Mesenteric fat pad (tissue), 1 donor: ENCODE data around the gene DCHS2. TPM values are rescaled to one million over a fixed set of nuclear protein-coding genes. Genes with fewer than 3 reads are reported as not detected.

Experiments
- DNase-seq: peaks from one replicate; pipeline ENCODE4 v3.0.0-alpha.2; 2020; ENCODE audit warnings: low spot score
- total RNA-seq: library from RNA; stranded (reverse); fragmentation: NEBNext Ultra II Directional; extraction: Animal tissue kit (Norgen Biotek cat#: 25700); gene quantifications from one replicate; pipeline ENCODE4 v1.2.1, GENCODE V29; 2021
- donor health status: DM: yes; HTN: yes; CAD: no.

The DCHS2 gene
- total RNA-seq, 1 donor from 2014 or later, result 0.32 TPM

DNA sequence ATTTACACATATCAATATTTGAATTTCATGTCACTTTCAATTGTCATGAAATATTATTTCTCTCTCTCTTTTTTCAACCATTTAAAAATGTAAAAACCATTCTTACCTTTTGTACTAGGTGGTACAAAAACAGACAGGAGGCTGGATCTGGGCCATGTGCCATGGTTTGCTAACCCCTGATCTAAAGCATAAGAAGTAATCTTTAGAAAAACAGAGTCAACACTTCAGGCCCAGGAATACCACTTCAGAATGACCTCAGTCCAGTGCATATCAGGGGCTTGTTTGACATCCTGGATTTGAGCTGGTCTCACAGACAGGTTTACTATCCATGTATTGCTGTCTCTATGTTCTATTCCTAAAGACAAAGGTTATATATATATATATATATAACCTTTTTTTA lies 102.5 kb downstream of the DCHS2 start:
- DNase-seq, result no peak

DNA sequence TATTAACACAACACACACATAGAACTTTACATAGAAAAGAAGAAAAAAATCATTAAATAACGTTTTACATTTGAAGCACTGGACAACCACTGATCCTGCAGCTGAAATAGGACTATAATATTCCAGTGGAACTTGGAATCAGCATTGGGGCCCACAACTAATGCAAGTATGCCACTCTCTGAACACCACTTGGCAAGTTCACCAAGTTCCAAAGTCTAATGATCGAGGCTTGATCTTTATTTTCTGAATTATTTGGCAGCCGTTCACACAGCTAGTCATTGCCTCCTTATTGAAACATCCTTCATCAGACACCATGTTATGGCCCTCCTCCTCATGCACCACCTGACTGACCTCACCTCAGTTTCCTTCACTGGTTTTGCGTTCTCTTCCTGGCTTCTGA lies 107.6 kb downstream of the DCHS2 start:
- no peak for DNase-seq

GRCh38 chr4:154376486-154376885 lies 115.1 kb downstream of the DCHS2 start:
- DNase-seq, result no peak

DNA sequence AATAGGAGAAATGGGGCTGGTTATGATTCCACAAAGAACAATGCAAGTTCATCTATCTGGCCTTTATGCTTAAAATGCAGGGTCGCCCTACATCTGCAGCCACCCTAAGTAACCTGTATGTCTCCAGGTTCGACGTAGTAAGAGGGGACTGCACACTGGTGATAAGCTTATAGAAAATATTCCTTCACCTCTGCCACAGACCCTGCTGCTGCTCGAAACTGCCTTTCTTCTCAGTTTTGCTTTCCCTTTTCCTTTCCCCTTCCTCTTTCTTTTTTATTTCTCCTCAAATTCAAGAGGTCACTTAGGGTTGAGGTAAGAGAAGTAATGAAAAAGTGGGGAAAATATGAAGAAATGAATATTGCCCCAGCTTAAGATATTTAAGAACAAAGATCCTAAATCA lies 123.5 kb downstream of the DCHS2 start:
- no peak for DNase-seq

DNA sequence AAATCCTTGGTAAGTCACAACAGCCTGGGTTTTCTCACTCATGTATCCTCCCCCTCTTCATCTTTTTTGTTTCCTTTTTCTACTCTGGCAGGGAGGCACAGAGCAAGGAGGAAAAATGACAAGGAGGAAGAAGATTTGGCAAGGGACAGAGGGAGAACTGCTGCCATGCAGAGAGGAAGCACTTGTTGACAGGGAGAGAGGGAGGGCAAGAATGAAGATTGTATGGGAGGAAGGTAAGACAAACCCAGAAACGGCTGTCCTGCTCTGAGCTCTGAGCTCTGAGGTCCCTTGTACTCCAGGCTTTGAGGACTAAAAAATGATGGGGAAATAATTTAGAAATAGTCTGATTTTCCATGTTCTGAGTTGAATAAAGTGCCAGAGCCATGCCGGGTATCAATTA lies 123.9 kb downstream of the DCHS2 start:
- DNase-seq, result no peak

GRCh38 chr4:154366956-154367355 lies 124.6 kb downstream of the DCHS2 start:
- DNase-seq, result no peak

GRCh38 chr4:154364066-154364845 lies 127.3 kb downstream of the DCHS2 start:
- DNase-seq, result no peak

GRCh38 chr4:154361450-154361849 lies 130.1 kb downstream of the DCHS2 start:
- DNase-seq, result no peak

DNA sequence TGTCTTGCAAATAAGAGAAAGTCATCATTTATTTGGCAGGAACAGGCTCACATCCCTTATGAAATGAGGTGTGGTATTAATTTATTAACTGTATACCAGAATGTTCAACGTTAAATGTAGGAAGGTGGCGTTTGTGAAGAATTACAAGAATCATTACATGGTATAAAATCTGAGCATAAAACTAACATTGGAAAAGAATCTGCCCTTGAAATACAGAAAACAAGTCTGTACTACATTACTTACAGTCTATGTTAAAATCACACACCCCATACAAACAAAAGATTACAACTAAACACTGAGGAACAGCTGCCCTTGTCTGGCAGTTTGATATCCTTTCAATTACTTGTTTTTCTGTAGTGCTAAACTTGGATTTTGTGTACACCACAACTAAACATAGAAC lies 131.1 kb downstream of the DCHS2 start:
- DNase-seq, result no peak

- no peak for DNase-seq
These were observed 136.7 kb downstream of the DCHS2 start for GRCh38 chr4:154354883-154355282.

- DNase-seq, result no peak
These were observed 141.8 kb downstream of the DCHS2 start for GRCh38 chr4:154349829-154350228.

GRCh38 chr4:154348657-154349056 lies 142.9 kb downstream of the DCHS2 start:
- DNase-seq, result no peak

DNA sequence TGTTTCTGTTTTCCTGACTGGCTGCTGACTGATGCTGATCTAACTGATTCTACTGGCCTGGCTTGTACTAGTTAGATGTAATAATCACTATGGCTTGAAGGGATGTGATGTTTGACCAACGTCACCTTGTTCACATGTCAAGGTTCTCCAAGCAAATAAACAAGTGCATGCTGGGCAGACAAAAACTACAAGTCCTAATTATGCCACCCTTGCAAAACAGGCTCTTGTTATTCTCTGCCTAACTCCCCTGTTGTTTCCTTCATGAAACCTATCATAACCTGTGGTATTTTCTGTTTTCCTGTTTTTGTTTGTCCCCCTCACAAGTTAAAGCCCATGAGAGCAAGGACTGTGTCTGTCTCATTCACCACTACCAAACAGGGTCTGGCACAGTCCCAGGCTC lies 146.2 kb downstream of the DCHS2 start:
- no peak for DNase-seq

DNA sequence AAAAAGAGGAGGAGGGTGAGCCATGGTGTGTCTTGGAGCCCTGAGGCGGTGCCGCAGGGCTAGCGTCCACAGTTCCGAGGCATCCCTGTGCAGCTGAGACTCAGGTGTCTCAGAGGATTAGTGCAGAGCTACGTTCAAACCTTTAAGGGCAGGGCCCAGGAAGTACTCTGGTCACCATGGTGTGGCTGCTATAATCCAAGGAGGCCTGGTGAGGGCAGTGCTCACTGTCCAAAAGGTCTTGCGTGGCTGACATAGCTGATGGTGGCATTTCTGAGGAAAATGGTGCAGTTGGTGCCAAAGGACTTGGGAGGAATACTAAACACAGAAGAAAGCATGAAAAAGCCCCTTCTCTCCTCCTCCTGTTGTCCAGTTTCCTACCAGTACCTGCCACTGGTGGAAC lies 146.9 kb downstream of the DCHS2 start:
- DNase-seq, result no peak

GRCh38 chr4:154343651-154344050 lies 147.9 kb downstream of the DCHS2 start:
- no peak for DNase-seq

DNA sequence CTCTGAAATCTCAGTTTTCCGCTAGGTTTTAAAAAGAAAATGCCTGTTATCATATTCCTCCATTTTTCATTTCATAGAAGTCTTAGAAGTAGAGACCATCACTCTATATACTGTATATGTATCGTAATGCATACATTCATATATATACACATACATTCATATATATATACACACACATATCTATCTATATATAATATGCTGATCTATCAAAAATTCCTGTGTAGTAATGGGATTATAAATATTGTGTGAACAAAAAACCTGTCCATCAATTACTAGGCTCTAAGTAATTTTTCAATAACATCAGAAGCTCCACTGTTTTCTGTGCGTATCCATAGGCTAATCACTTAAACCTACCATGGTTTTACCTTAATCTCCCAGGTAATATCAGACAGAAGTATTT lies 150.2 kb downstream of the DCHS2 start:
- DNase-seq, result no peak

- no peak for DNase-seq
These were observed 156.0 kb downstream of the DCHS2 start for GRCh38 chr4:154335588-154335987.

- no peak for DNase-seq
These were observed 158.7 kb downstream of the DCHS2 start for GRCh38 chr4:154332681-154333421.

DNA sequence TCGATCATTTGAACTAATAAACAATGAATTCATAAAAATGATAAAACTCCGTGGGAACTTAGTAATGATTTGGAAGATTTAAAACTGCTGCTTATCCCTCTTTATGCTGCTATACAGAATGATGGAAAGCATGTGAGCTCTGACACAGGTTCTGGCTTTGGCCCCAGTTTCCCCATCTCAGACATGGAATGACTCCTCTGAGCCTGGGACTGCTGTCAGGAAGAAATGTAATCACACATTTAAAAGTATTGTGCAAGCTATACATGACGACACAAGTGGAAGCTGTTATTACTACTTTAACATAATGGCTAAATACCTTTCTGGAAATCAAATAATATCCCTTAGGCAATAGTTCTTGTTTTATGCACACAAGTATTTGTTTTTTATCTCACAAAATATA lies 161.7 kb downstream of the DCHS2 start:
- no peak for DNase-seq

DNA sequence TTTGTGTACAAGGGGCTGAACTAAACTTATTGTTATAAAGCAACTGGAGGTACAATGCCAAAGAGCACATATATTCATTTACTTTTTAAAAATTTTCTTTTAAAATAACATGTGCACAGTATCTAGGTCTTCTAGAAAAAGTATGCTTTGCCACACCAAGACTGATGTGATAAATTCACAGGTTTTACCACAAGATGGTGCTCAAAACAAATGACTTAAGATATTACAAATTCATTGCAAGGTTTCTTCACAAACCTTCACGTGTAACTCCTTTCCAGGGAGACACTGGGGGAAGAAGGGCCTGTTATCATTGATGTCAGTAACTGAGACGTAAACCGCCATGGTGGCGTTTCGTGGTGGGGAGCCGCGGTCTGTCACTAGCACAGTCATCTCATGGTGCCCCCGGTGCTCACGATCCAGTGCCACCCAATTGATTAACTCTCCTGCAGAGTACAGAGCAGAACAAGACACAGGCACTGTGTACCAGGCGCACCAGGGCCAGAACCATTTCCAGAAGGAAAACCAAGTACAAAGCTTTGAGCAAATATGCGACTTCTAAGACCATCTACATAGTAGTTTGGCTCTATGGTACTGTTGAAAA lies 162.2 kb downstream of the DCHS2 start:
- DNase-seq, result no peak

- DNase-seq, result no peak
These were observed 163.6 kb downstream of the DCHS2 start for GRCh38 chr4:154328030-154328429.

DNA sequence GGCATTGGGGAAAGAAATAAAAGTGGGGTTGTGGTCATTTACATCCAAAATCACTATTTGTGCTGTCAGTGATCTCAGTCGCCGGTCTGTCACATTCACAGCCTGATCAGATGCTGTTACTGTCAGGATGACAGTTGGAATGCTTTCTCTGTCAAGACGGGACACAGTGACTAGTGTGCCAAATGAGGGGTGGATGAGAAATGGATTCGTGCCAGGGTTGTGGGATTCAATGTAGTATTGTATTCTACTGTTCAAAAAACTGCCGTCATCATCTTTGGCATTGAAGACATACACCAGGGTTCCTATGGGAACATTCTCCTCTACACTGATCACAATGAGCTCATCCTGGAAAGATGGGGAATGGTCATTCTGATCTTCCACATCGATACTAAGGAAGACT lies 171.1 kb downstream of the DCHS2 start:
- no peak for DNase-seq
